ENCODE results near the gene DPP7.
"Not testable (repeated sequence)": the region's sequence is repeated elsewhere in the genome, so short reads cannot be mapped to it uniquely, and the experiment has no call there.

The DPP7 gene

GRCh38 chr9:137123468-137123837 is 8.9 kb upstream of the DPP7 start:
- Histone ChIP-seq H3K4me1 (ENCODE audit: insufficient read depth, poor library complexity, severe bottlenecking) (no peaks in the 10 kb centered on the region), H3K4me3 (ENCODE audit: severe bottlenecking) (no peak overlapping the region), H3K36me3 (ENCODE audit: low read depth) (no peaks in the 10 kb centered on the region; the same call in 1 of the 2 replicates), H3K9me3 (ENCODE audit: severe bottlenecking) (no peaks in the 10 kb centered on the region), H3K27ac (ENCODE audit: poor library complexity, severe bottlenecking) (no peak overlapping the region), H3K27me3 (ENCODE audit: insufficient read depth, poor library complexity, severe bottlenecking) (no peaks in the 10 kb centered on the region)
- ATAC-seq (ENCODE audit: low read depth), result no peak
- no peak for TF ChIP-seq CTCF (IDR thresholded peaks at IDR 0.05; ENCODE audit: poor library complexity, severe bottlenecking)
- DNase-seq (ENCODE audit: low spot score), result no peak

GRCh38 chr9:137122796-137123467 is 8.4 kb upstream of the DPP7 start:
- H3K27me3 ChIP-seq (ENCODE audit: insufficient read depth, poor library complexity, severe bottlenecking); H3K4me3 ChIP-seq (ENCODE audit: severe bottlenecking); ATAC-seq (ENCODE audit: low read depth); H3K27ac ChIP-seq (ENCODE audit: poor library complexity, severe bottlenecking); H3K36me3 ChIP-seq (ENCODE audit: low read depth); H3K4me1 ChIP-seq (ENCODE audit: insufficient read depth, poor library complexity, severe bottlenecking); H3K9me3 ChIP-seq (ENCODE audit: severe bottlenecking); DNase-seq (ENCODE audit: low spot score): not testable (repeated sequence)

- H3K9me3 ChIP-seq (ENCODE audit: severe bottlenecking); DNase-seq (ENCODE audit: low spot score); H3K4me3 ChIP-seq (ENCODE audit: severe bottlenecking); H3K27ac ChIP-seq (ENCODE audit: poor library complexity, severe bottlenecking); H3K27me3 ChIP-seq (ENCODE audit: insufficient read depth, poor library complexity, severe bottlenecking); H3K4me1 ChIP-seq (ENCODE audit: insufficient read depth, poor library complexity, severe bottlenecking); H3K36me3 ChIP-seq (ENCODE audit: low read depth): not testable (repeated sequence)
- 0 out of 3 replicates have a peak, but pooled peaks have one; percentile 20 for ATAC-seq (ENCODE audit: low read depth)
Measured at GRCh38 chr9:137121927-137122795, 7.6 kb upstream of the DPP7 start.

GRCh38 chr9:137118092-137118603 is 3.6 kb upstream of the DPP7 start:
- H3K9me3 ChIP-seq (ENCODE audit: severe bottlenecking); H3K36me3 ChIP-seq (ENCODE audit: low read depth); H3K4me1 ChIP-seq (ENCODE audit: insufficient read depth, poor library complexity, severe bottlenecking); ATAC-seq (ENCODE audit: low read depth); H3K27me3 ChIP-seq (ENCODE audit: insufficient read depth, poor library complexity, severe bottlenecking); H3K27ac ChIP-seq (ENCODE audit: poor library complexity, severe bottlenecking); DNase-seq (ENCODE audit: low spot score); H3K4me3 ChIP-seq (ENCODE audit: severe bottlenecking): not testable (repeated sequence)

GRCh38 chr9:137117269-137117731 is 2.8 kb upstream of the DPP7 start:
- no peak overlapping the region for H3K27ac ChIP-seq (ENCODE audit: poor library complexity, severe bottlenecking)
- H3K27me3 ChIP-seq (ENCODE audit: insufficient read depth, poor library complexity, severe bottlenecking), result no peaks in the 10 kb centered on the region
- no peak for TF ChIP-seq CTCF (IDR thresholded peaks at IDR 0.05; ENCODE audit: poor library complexity, severe bottlenecking)

GRCh38 chr9:137116728-137117127 is 2.2 kb upstream of the DPP7 start:
- Histone ChIP-seq H3K4me1 (ENCODE audit: insufficient read depth, poor library complexity, severe bottlenecking) (no peaks in the 10 kb centered on the region), H3K27me3 (ENCODE audit: insufficient read depth, poor library complexity, severe bottlenecking) (no peaks in the 10 kb centered on the region), H3K36me3 (ENCODE audit: low read depth) (no peaks in the 10 kb centered on the region), H3K27ac (ENCODE audit: poor library complexity, severe bottlenecking) (no peak overlapping the region), H3K9me3 (ENCODE audit: severe bottlenecking) (no peaks in the 10 kb centered on the region), H3K4me3 (ENCODE audit: severe bottlenecking) (no peak overlapping the region)
- no peak for TF ChIP-seq CTCF (IDR thresholded peaks at IDR 0.05; ENCODE audit: poor library complexity, severe bottlenecking)
- DNase-seq (ENCODE audit: low spot score) (no peak), ATAC-seq (ENCODE audit: low read depth) (no peak)

More at GRCh38 chr9:137117269-137117731, 2.8 kb upstream of the DPP7 start:
- no peak overlapping the region for H3K4me3 ChIP-seq (ENCODE audit: severe bottlenecking)
- no peak for DNase-seq (ENCODE audit: low spot score)
- H3K36me3 ChIP-seq (ENCODE audit: low read depth), result no peaks in the 10 kb centered on the region; the same call in 1 of the 2 replicates
- no peaks in the 10 kb centered on the region for H3K9me3 ChIP-seq (ENCODE audit: severe bottlenecking)
- H3K4me1 ChIP-seq (ENCODE audit: insufficient read depth, poor library complexity, severe bottlenecking), result no peaks in the 10 kb centered on the region
- ATAC-seq (ENCODE audit: low read depth), result no peak

Measured in RWPE2 (cell line).